Thyroid gland (tissue), 4 donors: Measurements from ENCODE around the gene LAMA3. TPM values are rescaled to one million over a fixed set of nuclear protein-coding genes. Genes with fewer than 3 reads are reported as not detected.

Experiments used
- DNase-seq, 2 donors: peaks; one replicate each; pipeline ENCODE4 v3.0.0-alpha.2; 2019
- H3K27ac ChIP-seq, 3 donors: fragments of 200-600 bp; sonication (generic); 1 replicate in 2 of 3; 2 replicates in 1 of 3; pipeline ENCODE4 v1.5.1; 2016 to 2019; ENCODE audit warnings: mild to moderate bottlenecking in 1 of 3, moderate library complexity in 1 of 3
- H3K27me3 ChIP-seq: fragments of 200-600 bp; sonication (generic); one replicate; pipeline ENCODE4 v1.5.1; 2019
- H3K36me3 ChIP-seq, 2 donors: fragments of 200-600 bp; sonication (generic); one replicate each; pipeline ENCODE4 v1.5.1; 2016 to 2019
- H3K4me1 ChIP-seq, 2 donors: fragments of 200-600 bp; sonication (generic); one replicate each; pipeline ENCODE4 v1.5.1; 2017 to 2019
- H3K4me3 ChIP-seq, 3 donors: fragments of 200-600 bp; sonication (generic); replicated peaks in 1 of 3; 1 replicate in 2 of 3; 2 replicates in 1 of 3; pipeline ENCODE4 v1.5.1; 2016; ENCODE audit warnings: mild to moderate bottlenecking in 1 of 3
- H3K9me3 ChIP-seq: fragments of 200-600 bp; sonication (generic); one replicate; pipeline ENCODE4 v1.5.1; 2017
- CTCF ChIP-seq, 6 experiments: fragments of 200-600 bp in 3 of 6; fragments of 450-650 bp in 3 of 6; sonication (generic) in 3 of 6; IDR thresholded peaks; one replicate each; pipeline ENCODE4 v1.5.1; 2016 to 2019; ENCODE audit warnings: antibody characterized with exemption in 6 of 6, mild to moderate bottlenecking in 2 of 6, inconsistent platforms in 1 of 6, moderate library complexity in 1 of 6
- POLR2A ChIP-seq, 2 donors: fragments of 450-650 bp; IDR thresholded peaks; one replicate each; pipeline ENCODE4 v1.6.1; 2017; ENCODE audit warnings: antibody characterized with exemption in 2 of 2, mild to moderate bottlenecking in 2 of 2, moderate library complexity in 1 of 2
- WGBS, 2 donors: methylation state at CpG; one replicate each; pipeline ENCODE4 v1.1.5; 2017; 5-methylcytosine and 5-hydroxymethylcytosine counted together
- intact Hi-C: fragments of 100-400 bp; cut with DNase I; formaldehyde crosslinking; loops from one replicate; pipeline ENCODE4 v1.15.1; 2023
- total RNA-seq, 4 donors: library from RNA; depleted of rRNA; stranded (reverse); fragments of >200 nt; gene quantifications; one replicate each; pipeline ENCODE4 v1.2.3, GENCODE V29; 2016

Gene LAMA3
- total RNA-seq, 4 donors from 2014 or later: 7.5 to 12.1 (median 8.9) TPM

GRCh38 chr18:23970161-23971096 is 281.2 kb downstream of the LAMA3 start:
- no peaks in the 10 kb centered on the region for H3K27me3 ChIP-seq
- no peak overlapping the region for H3K27ac ChIP-seq
- TF ChIP-seq POLR2A (IDR thresholded peaks at IDR 0.05) (no peak), CTCF (IDR thresholded peaks at IDR 0.05) (no peak)
- intact Hi-C loops: no loop called here
- WGBS, 2 donors: 81 to 87% methylated on average over 7 of the region's 7 CpGs
- no peaks in the 10 kb centered on the region for H3K9me3 ChIP-seq
- H3K4me3 ChIP-seq: no peak overlapping the region
- peaks cover 0 to 6% of the 10 kb centered on the region in 2 donors for H3K4me1 ChIP-seq
- DNase-seq: no peak
- H3K36me3 ChIP-seq: no peaks in the 10 kb centered on the region

- DNase-seq: no peak
- no peak overlapping the region for H3K4me3 ChIP-seq
- intact Hi-C loops: no loop called here
- no peaks in the 10 kb centered on the region for H3K36me3 ChIP-seq
- no peak overlapping the region for H3K27ac ChIP-seq
- peaks cover 0 to 6% of the 10 kb centered on the region in 2 donors for H3K4me1 ChIP-seq
- 87 to 92% methylated on average over 5 of the region's 5 CpGs for WGBS, 2 donors
- TF ChIP-seq POLR2A (IDR thresholded peaks at IDR 0.05) (no peak), CTCF (IDR thresholded peaks at IDR 0.05) (no peak)
- no peaks in the 10 kb centered on the region for H3K9me3 ChIP-seq
- H3K27me3 ChIP-seq: no peaks in the 10 kb centered on the region
Observed at GRCh38 chr18:23971097-23971440, 281.8 kb downstream of the LAMA3 start.

GRCh38 chr18:23971666-23972230 is 282.5 kb downstream of the LAMA3 start:
- DNase-seq: no peak
- Histone ChIP-seq H3K4me1 (peaks cover 0 to 6% of the 10 kb centered on the region in 2 donors), H3K36me3 (no peaks in the 10 kb centered on the region), H3K27ac (no peak overlapping the region), H3K27me3 (no peaks in the 10 kb centered on the region), H3K9me3 (no peaks in the 10 kb centered on the region), H3K4me3 (no peak overlapping the region)
- intact Hi-C loops: no loop called here
- WGBS, 2 donors: 91 to 93% methylated on average over 5 of the region's 5 CpGs
- no peak for TF ChIP-seq CTCF (IDR thresholded peaks at IDR 0.05)
- TF ChIP-seq POLR2A (IDR thresholded peaks at IDR 0.05): no peak

GRCh38 chr18:23972453-23972852 is 283.2 kb downstream of the LAMA3 start:
- Histone ChIP-seq H3K27ac (no peak overlapping the region), H3K4me1 (peaks cover 0 to 6% of the 10 kb centered on the region in 2 donors), H3K4me3 (no peak overlapping the region), H3K9me3 (no peaks in the 10 kb centered on the region), H3K27me3 (no peaks in the 10 kb centered on the region), H3K36me3 (no peaks in the 10 kb centered on the region)
- TF ChIP-seq CTCF (IDR thresholded peaks at IDR 0.05): no peak
- TF ChIP-seq POLR2A (IDR thresholded peaks at IDR 0.05): no peak
- 82 to 91% methylated on average over 6 of the region's 6 CpGs for WGBS, 2 donors
- intact Hi-C loops: no loop called here
- no peak for DNase-seq

GRCh38 chr18:23977103-23977502 is 287.9 kb downstream of the LAMA3 start:
- no peak overlapping the region for H3K4me3 ChIP-seq
- H3K36me3 ChIP-seq: no peaks in the 10 kb centered on the region
- no peak overlapping the region for H3K27ac ChIP-seq
- H3K27me3 ChIP-seq: no peaks in the 10 kb centered on the region
- no peaks in the 10 kb centered on the region for H3K9me3 ChIP-seq
- 96 to 98% methylated on average over 7 of the region's 7 CpGs for WGBS, 2 donors
- TF ChIP-seq CTCF (IDR thresholded peaks at IDR 0.05) (no peak), POLR2A (IDR thresholded peaks at IDR 0.05) (no peak)
- DNase-seq: no peak
- peaks cover 4 to 6% of the 10 kb centered on the region in 2 donors for H3K4me1 ChIP-seq
- intact Hi-C loops: no loop called here
